HepG2 (cell line): ENCODE data around the gene AGPAT3. TPM values are rescaled to one million over a fixed set of nuclear protein-coding genes. Genes with fewer than 3 reads are reported as not detected.

ENCODE experiments used
- ATAC-seq: fragments of 200-7000 bp; cut with Tn5 transposase; 3 replicates; pipeline ENCODE4 v1.9.1; 2020; ENCODE audit warnings: mild to moderate bottlenecking, moderate library complexity
- BruUV-seq: library from RNA; stranded (reverse); fragments of 400-500 nt; replicated peaks from 2 replicates; lab custom pipeline; 2021; lab: Mats Ljungman, UMichigan
- CTCF ChIA-PET: fragments of 300-600 bp; formaldehyde crosslinking; extraction: SDS; loops from one replicate; lab custom pipeline; 2021; ENCODE audit warnings: low total read pairs, inconsistent platforms, low intra/inter-chr PET ratio; lab: Yijun Ruan, JAX
- POLR2A ChIA-PET: fragments of 350-600 bp; sonication (Branson Sonifier 250); formaldehyde crosslinking; loops from one replicate; lab custom pipeline; 2020; ENCODE audit warnings: antibody characterized with exemption, inconsistent platforms; lab: Yijun Ruan, JAX
- DNase-seq: peaks from one replicate; pipeline ENCODE4 v3.0.0-alpha.2; 2015; ENCODE audit warnings: low spot score
- FAIRE-seq: peaks from 3 replicates; lab custom pipeline; 2011; peaks lifted over from hg19 to GRCh38; lab: Jason Lieb, UNC
- H2AFZ ChIP-seq: one replicate; pipeline ENCODE4 v1.6.1; 2011; ENCODE audit warnings: low read length, inconsistent platforms
- H3K27ac ChIP-seq: fragments of 300-600 bp; 3 replicates; pipeline ENCODE4 v1.8.0; 2011; ENCODE audit warnings: mixed run types, mild to moderate bottlenecking, mixed read lengths, low read length, inconsistent platforms; ENCODE audit not compliant: insufficient read depth; ENCODE audit errors: extremely low read length
- H3K27me3 ChIP-seq, 2 experiments: fragments of 200-600 bp in 1 of 2; 2 replicates in 1 of 2; 3 replicates in 1 of 2; pipeline versions ENCODE4 v1.6.0 to v1.8.0; 2011; ENCODE audit warnings: low read length in 2 of 2, mild to moderate bottlenecking in 2 of 2, moderate library complexity in 2 of 2, inconsistent platforms in 1 of 2; ENCODE audit not compliant: insufficient read depth in 2 of 2, control insufficient read depth in 1 of 2
- H3K36me3 ChIP-seq, 2 experiments: fragments of 200-600 bp in 1 of 2; replicated peaks in 1 of 2; 2 replicates in 1 of 2; 3 replicates in 1 of 2; pipeline versions ENCODE4 v1.5.1 to v1.8.0; 2011; ENCODE audit warnings: low read length in 2 of 2, inconsistent platforms in 1 of 2; ENCODE audit not compliant: insufficient read depth in 2 of 2, control insufficient read depth in 1 of 2
- H3K4me1 ChIP-seq: 2 replicates; pipeline ENCODE4 v1.5.1; 2012; ENCODE audit warnings: low read length, inconsistent platforms; ENCODE audit not compliant: insufficient read depth
- H3K4me2 ChIP-seq: 2 replicates; pipeline ENCODE4 v1.6.0; 2011; ENCODE audit warnings: low read depth, low read length, inconsistent platforms
- H3K4me3 ChIP-seq, 3 experiments: fragments of 200-600 bp in 1 of 3; sonication (generic), shearing (Covaris generic) in 1 of 3; replicated peaks in 1 of 3; 2 replicates each; pipeline ENCODE4 v1.5.1; 2011 to 2016; ENCODE audit warnings: low read length in 3 of 3, inconsistent platforms in 2 of 3, low read depth in 2 of 3, mild to moderate bottlenecking in 2 of 3, control low read depth in 1 of 3, mixed read lengths in 1 of 3; ENCODE audit not compliant: insufficient read depth in 1 of 3
- H3K79me2 ChIP-seq: one replicate; pipeline ENCODE4 v1.6.1; 2011; ENCODE audit warnings: low read length, inconsistent platforms; ENCODE audit not compliant: insufficient read depth
- H3K9ac ChIP-seq: 2 replicates; pipeline ENCODE4 v1.6.0; 2011; ENCODE audit warnings: mild to moderate bottlenecking, low read depth, low read length, inconsistent platforms; ENCODE audit not compliant: insufficient read depth
- H3K9me3 ChIP-seq: 2 replicates; pipeline ENCODE4 v1.5.1; 2012; ENCODE audit warnings: mild to moderate bottlenecking, low read length
- H4K20me1 ChIP-seq: 2 replicates; pipeline ENCODE4 v1.6.0; 2011; ENCODE audit warnings: inconsistent platforms, mild to moderate bottlenecking, low read length, moderate library complexity; ENCODE audit not compliant: insufficient read depth
- ARNTL ChIP-seq: sonication (generic); formaldehyde crosslinking; IDR thresholded peaks from 2 replicates; pipeline ENCODE4 v1.4.0; 2020; ENCODE audit warnings: mild to moderate bottlenecking, missing genetic modification reagents
- ATAD3A ChIP-seq: sonication (generic); formaldehyde crosslinking; IDR thresholded peaks from 2 replicates; pipeline ENCODE4 v1.4.0; 2020; ENCODE audit warnings: missing genetic modification reagents
- FOXA1 ChIP-seq, 2 experiments: fragments of 450-650 bp in 1 of 2; sonication (generic) in 1 of 2; formaldehyde crosslinking in 1 of 2; IDR thresholded peaks; 2 replicates each; pipeline versions ENCODE4 v1.4.0 to v1.6.1; 2016 to 2020; ENCODE audit warnings: missing genetic modification reagents in 1 of 2
- HBP1 ChIP-seq: IDR thresholded peaks from 2 replicates; pipeline ENCODE4 v1.6.1; 2016; ENCODE audit warnings: low read depth, control low read depth
- HIVEP1 ChIP-seq: sonication (generic); formaldehyde crosslinking; IDR thresholded peaks from 2 replicates; pipeline ENCODE4 v1.4.0; 2020; ENCODE audit warnings: mild to moderate bottlenecking, missing genetic modification reagents
- MAFK ChIP-seq, 2 experiments: IDR thresholded peaks in 1 of 2; conservative IDR thresholded peaks in 1 of 2; 2 replicates each; pipeline ENCODE4 v1.6.1; 2011; ENCODE audit warnings: improper control_type of control experiment in 2 of 2, low read length in 2 of 2
- MTA1 ChIP-seq: sonication (generic); formaldehyde crosslinking; IDR thresholded peaks from 2 replicates; pipeline ENCODE4 v1.4.0; 2020; ENCODE audit warnings: missing genetic modification reagents, mild to moderate bottlenecking, borderline replicate concordance
- NRL ChIP-seq: sonication (generic); formaldehyde crosslinking; IDR thresholded peaks from 2 replicates; pipeline ENCODE4 v1.5.0; 2020; ENCODE audit warnings: missing genetic modification reagents, mild to moderate bottlenecking, moderate library complexity, borderline replicate concordance
- SAP130 ChIP-seq: IDR thresholded peaks from 2 replicates; pipeline ENCODE4 v1.6.1; 2016; ENCODE audit warnings: low read depth
- THAP11 ChIP-seq: IDR thresholded peaks from 2 replicates; pipeline ENCODE4 v1.6.1; 2016; ENCODE audit warnings: missing biosample characterization, missing genetic modification reagents
- TP53 ChIP-seq: sonication (generic); formaldehyde crosslinking; conservative IDR thresholded peaks from 2 replicates; pipeline ENCODE4 v1.4.0; 2020; ENCODE audit warnings: missing genetic modification reagents
- UBTF ChIP-seq: sonication (generic); formaldehyde crosslinking; IDR thresholded peaks from 2 replicates; pipeline ENCODE4 v1.4.0; 2020; ENCODE audit warnings: mild to moderate bottlenecking, missing genetic modification reagents
- YEATS4 ChIP-seq: sonication (generic); formaldehyde crosslinking; IDR thresholded peaks from 2 replicates; pipeline ENCODE4 v1.4.0; 2020; ENCODE audit warnings: missing genetic modification reagents, borderline replicate concordance
- ZFP91 ChIP-seq: sonication (generic); formaldehyde crosslinking; IDR thresholded peaks from 2 replicates; pipeline ENCODE4 v1.9.0; 2022; ENCODE audit warnings: missing genetic modification reagents, mild to moderate bottlenecking, borderline replicate concordance
- ZNF136 ChIP-seq: sonication (generic); formaldehyde crosslinking; IDR thresholded peaks from 2 replicates; pipeline ENCODE4 v1.8.1; 2022; ENCODE audit warnings: low read depth, mild to moderate bottlenecking, moderate library complexity, missing genetic modification reagents
- ZNF225 ChIP-seq: sonication (generic); formaldehyde crosslinking; IDR thresholded peaks from 2 replicates; pipeline ENCODE4 v1.4.0; 2020; ENCODE audit warnings: mild to moderate bottlenecking, missing genetic modification reagents
- WGBS: methylation state at CpG from one replicate; pipeline ENCODE4 v1.1.6; 2017; ENCODE audit warnings: low lambda C conversion rate; 5-methylcytosine and 5-hydroxymethylcytosine counted together
- in situ Hi-C: cut with HindIII; loops from 2 replicates; pipeline ENCODE4 v1.10.0; 2017; ENCODE audit warnings: low pct_unique_long_range_greater_than_20kb; ENCODE audit not compliant: extremely low pct_ligation_motif_present
- intact Hi-C: fragments of 100-400 bp; cut with micrococcal nuclease; formaldehyde crosslinking; loops from one replicate; pipeline ENCODE4 v1.10.0; 2022; ENCODE audit not compliant: unreplicated experiment
- polyA plus RNA-seq, 8 experiments: library from polyadenylated mRNA; depleted of rRNA in 3 of 8; stranded (reverse) in 7 of 8; unstranded in 1 of 8; fragments of >200 nt; fragmentation: Illumina TruSeq in 4 of 8; extraction: Trizol in 4 of 8; gene quantifications; 2 replicates each; pipeline versions ENCODE4 v1.2.1 to v1.2.3, GENCODE V29; 2011 to 2016; ENCODE audit warnings: low read depth in 4 of 8, missing spikeins in 1 of 8, mixed read lengths in 1 of 8; ENCODE audit not compliant: insufficient read depth in 1 of 8
- total RNA-seq, 5 experiments: library from RNA; depleted of rRNA; stranded (reverse); fragments of >200 nt; fragmentation: Illumina TruSeq; extraction: Trizol; gene quantifications; 2 replicates each; pipeline ENCODE4 v1.2.3, GENCODE V29; 2016; ENCODE audit warnings: low read depth in 1 of 5
- TF ChIP-seq, protein P1 (sequence below): fragments of 450-650 bp; IDR thresholded peaks from 2 replicates; pipeline ENCODE4 v1.6.1; 2017

AGPAT3 gene
- total and polyA plus RNA-seq, 2 of the 13 experiments (the other 11 are each of a cell fraction or from before 2014, with no cell fraction given): 32.2 to 54.4 TPM

DNA sequence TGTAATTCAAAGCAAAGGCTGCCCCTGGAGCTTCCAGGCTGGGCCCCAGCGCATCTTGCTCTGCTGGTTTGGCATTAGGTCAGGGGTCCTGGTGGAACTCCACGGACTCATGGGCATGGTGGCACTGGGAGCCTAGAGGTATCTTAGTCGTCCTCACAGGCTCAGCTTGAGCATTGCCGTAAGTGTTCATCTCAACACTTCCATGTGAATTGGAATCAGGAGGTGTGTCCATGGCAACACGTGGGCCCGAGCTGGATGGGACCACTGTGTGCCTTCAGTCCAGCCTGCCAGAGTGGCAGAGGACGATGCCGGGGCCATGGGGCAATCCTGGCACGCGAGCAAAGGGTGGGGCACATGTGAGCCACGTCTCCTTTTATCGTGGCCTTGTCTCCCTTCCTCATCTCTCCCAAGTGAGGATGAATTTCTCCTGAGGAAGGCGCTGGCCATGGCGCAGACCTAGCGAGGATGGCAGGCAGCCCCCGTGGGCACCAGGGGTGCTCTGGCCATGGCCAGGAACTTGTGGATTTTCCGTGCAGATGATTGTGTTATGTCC is 47.0 kb downstream of the AGPAT3 start:
- WGBS: 78% methylated on average over 14 of the region's 17 CpGs
- peaks cover 36% of the 10 kb centered on the region for H3K79me2 ChIP-seq
- POLR2A ChIA-PET: interaction anchor here (1.3 to 1.5 kb wide), 2 partner anchors 9 to 45 kb away, joined by 3 to 4 read pairs; no protein-coding TSS in a partner anchor
- TF ChIP-seq ZNF225 (CRISPR knock-in tag) (no peak), HBP1 (CRISPR knock-in tag) (no peak), THAP11 (CRISPR knock-in tag) (no peak), ZFP91 (CRISPR knock-in tag) (0 out of 2 replicates have a peak, but pooled peaks have one; percentile 25), FOXA1 (IDR thresholded peaks at IDR 0.05) (no peak), FOXA1 (CRISPR knock-in tag; IDR thresholded peaks at IDR 0.05) (no peak), HIVEP1 (no peak), ZNF136 (CRISPR knock-in tag) (no peak), TP53 (CRISPR knock-in tag) (no peak), MTA1 (CRISPR knock-in tag) (no peak), UBTF (CRISPR knock-in tag) (0 out of 2 replicates have a peak, but pooled peaks have one; percentile 17), SAP130 (CRISPR knock-in tag) (no peak), ATAD3A (no peak), ARNTL (CRISPR knock-in tag) (0 out of 2 replicates have a peak, but pooled peaks have one; percentile 14), NRL (CRISPR knock-in tag) (peak; percentile 12; the same call in 1 of the 2 replicates), YEATS4 (CRISPR knock-in tag) (no peak), MAFK (conservative IDR thresholded peaks at IDR 0.05 in 1 of 2, IDR thresholded peaks at IDR 0.05 in 1 of 2; ENCODE audit: low read length in 2 of 2) (no peak)
- TF ChIP-seq, protein P1, sequence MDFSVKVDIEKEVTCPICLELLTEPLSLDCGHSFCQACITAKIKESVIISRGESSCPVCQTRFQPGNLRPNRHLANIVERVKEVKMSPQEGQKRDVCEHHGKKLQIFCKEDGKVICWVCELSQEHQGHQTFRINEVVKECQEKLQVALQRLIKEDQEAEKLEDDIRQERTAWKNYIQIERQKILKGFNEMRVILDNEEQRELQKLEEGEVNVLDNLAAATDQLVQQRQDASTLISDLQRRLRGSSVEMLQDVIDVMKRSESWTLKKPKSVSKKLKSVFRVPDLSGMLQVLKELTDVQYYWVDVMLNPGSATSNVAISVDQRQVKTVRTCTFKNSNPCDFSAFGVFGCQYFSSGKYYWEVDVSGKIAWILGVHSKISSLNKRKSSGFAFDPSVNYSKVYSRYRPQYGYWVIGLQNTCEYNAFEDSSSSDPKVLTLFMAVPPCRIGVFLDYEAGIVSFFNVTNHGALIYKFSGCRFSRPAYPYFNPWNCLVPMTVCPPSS: no peak
- TF ChIP-seq, all 625 proteins: peak for 4
- H3K9ac ChIP-seq: peak overlapping the region; percentile 52
- no peak overlapping the region for H2AFZ ChIP-seq
- H3K27me3 ChIP-seq: no peaks in the 10 kb centered on the region
- in situ Hi-C loops (no loop called here), intact Hi-C loops (loop anchor here (1.0 to 10.0 kb wide), 3 partner anchors 44 to 97 kb away; no protein-coding TSS in a partner anchor)
- CTCF ChIA-PET: interaction anchor here (1.2 kb wide), 1 partner anchor 101 kb away, joined by 3 read pairs; no protein-coding TSS in a partner anchor
- peak overlapping the region in 2 of 3 experiments; percentile 20 to 63; a peak in 3 of 6 replicates for H3K4me3 ChIP-seq
- H3K4me1 ChIP-seq: peaks cover 53% of the 10 kb centered on the region
- H4K20me1 ChIP-seq: peaks cover 27% of the 10 kb centered on the region; the same call in 1 of the 2 replicates
- H3K4me2 ChIP-seq: peak overlapping the region; percentile 94
- BruUV-seq: no TSS peak
- FAIRE-seq (no peak), ATAC-seq (no peak), DNase-seq (no peak)
- H3K27ac ChIP-seq: peak overlapping the region; percentile 72
- H3K9me3 ChIP-seq: no peaks in the 10 kb centered on the region
- H3K36me3 ChIP-seq: 0 out of 5 replicates have a peak, but pooled peaks cover 0 to 7% of the 10 kb centered on the region in 2 experiments
